GM21447 (cell line): ENCODE data around the gene SNX10.

ENCODE experiments used
- ATAC-seq: cut with Tn5 transposase; IDR thresholded peaks from one replicate; pipeline ENCODE4 v1.9.1; 2021; ENCODE audit not compliant: unreplicated experiment

Gene SNX10

GRCh38 chr7:26398756-26399509 is 107.3 kb downstream of the SNX10 start:
- ATAC-seq: peak; percentile 92

GRCh38 chr7:26399736-26400135 is 108.1 kb downstream of the SNX10 start:
- no peak for ATAC-seq

GRCh38 chr7:26403640-26404039 is 112.0 kb downstream of the SNX10 start:
- ATAC-seq: no peak

- ATAC-seq: no peak
Measured at GRCh38 chr7:26404189-26404996, 112.7 kb downstream of the SNX10 start.

- ATAC-seq: no peak
Measured at GRCh38 chr7:26406433-26406832, 114.8 kb downstream of the SNX10 start.

GRCh38 chr7:26409661-26410547 is 118.2 kb downstream of the SNX10 start:
- ATAC-seq: no peak

- ATAC-seq: no peak
Measured at GRCh38 chr7:26413007-26413691, 121.5 kb downstream of the SNX10 start.

GRCh38 chr7:26416004-26416403 is 124.3 kb downstream of the SNX10 start:
- no peak for ATAC-seq

GRCh38 chr7:26417911-26418413 is 126.3 kb downstream of the SNX10 start:
- no peak for ATAC-seq

- no peak for ATAC-seq
Measured at GRCh38 chr7:26419198-26419597, 127.5 kb downstream of the SNX10 start.

GRCh38 chr7:26420422-26421019 is 128.9 kb downstream of the SNX10 start:
- no peak for ATAC-seq

GRCh38 chr7:26422761-26423160 is 131.1 kb downstream of the SNX10 start:
- no peak for ATAC-seq

- ATAC-seq: no peak
Measured at GRCh38 chr7:26423436-26423835, 131.8 kb downstream of the SNX10 start.
